NCI-H226 (cell line): ENCODE measurements around the gene RBFA.

Source experiments
- DNase-seq: peaks from one replicate; pipeline ENCODE4 v3.0.0-alpha.2; 2015

RBFA gene

DNA sequence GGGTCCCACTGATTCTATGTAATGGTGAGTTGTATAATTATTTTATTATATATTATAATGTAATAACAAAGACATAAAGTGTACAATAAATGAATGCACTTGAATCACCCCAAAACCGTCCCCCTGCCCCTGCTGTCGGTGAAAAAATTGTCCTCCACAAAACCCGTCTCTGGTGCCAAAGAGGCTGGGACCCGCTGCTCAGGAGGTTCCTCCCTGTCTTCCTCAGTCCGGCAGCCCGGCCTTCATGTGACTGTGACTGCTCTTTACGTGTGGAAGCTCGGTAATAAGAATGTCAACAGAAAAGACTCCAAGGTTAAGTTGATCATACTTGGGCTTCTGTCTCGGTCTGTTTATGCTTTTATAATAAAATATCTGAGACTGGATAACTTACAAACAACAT is 42.1 kb downstream of the RBFA start:
- DNase-seq, result no peak

DNA sequence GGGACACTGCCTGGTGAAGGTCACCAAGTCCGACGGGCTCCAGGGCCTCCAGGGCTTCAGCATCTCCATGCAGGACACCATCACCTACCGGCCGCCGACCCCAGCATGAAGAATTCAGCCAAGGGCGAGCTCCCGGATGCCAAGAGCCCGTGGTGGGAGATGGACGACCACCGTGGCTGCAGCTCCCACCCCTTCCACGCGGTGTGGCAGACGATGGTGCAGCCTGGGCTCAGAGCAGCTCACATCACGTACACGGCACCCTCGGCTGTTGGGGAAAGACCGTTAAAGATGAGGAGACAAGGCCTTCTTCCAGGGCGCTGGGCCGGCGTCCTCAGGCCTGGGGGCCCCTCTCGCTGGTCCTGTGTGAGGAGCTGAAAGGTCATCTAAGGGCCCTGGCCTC is 43.6 kb downstream of the RBFA start:
- no peak for DNase-seq
